ENCODE data around the gene HNRNPR. TPM values are rescaled to one million over a fixed set of nuclear protein-coding genes. Genes with fewer than 3 reads are reported as not detected.
"Not testable (repeated sequence)": the region's sequence is repeated elsewhere in the genome, so short reads cannot be mapped to it uniquely, and the experiment has no call there.

HNRNPR gene
- total RNA-seq, 1 experiment from 2014 or later, result 194 TPM

DNA sequence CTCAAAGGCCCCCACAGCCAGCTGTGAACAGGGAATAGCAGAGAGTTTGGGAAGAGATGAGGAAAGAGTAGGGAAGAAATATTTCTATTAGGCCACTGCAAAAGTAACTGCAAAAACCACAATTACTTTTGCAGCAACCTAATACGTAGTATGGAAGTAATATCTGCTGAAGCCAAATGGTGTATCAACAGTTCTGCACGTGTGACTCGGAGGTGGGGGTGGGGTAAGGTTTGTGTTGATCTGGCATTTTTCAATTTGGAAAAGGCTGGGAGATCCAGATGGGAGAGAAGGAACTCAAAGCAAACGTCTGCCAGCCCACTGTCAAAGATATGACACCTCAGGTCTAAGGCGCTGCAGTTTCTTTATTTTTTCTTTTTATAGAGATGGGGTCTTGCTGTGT, 36.6 kb upstream of the HNRNPR start:
- ChIA-PET CTCF (interaction anchor here (1.2 kb wide), 1 partner anchor 23 kb away, joined by 4 read pairs; no protein-coding TSS in a partner anchor), POLR2A (no interaction called here), RAD21 (ENCODE audit: low non-redundant PET in 1 of 2, low total read pairs in 2 of 2, uncharacterized antibody in 2 of 2, unreplicated experiment in 2 of 2) (no interaction called here)
- intact Hi-C loops (cut with micrococcal nuclease), result no loop called here
- H3K79me2 ChIP-seq (ENCODE audit: insufficient read depth, low read length), result no peaks in the 10 kb centered on the region
- H3K9ac ChIP-seq (ENCODE audit: low read length), result no peak overlapping the region
- H3K4me1 ChIP-seq (ENCODE audit: control insufficient read depth in 1 of 2, insufficient read depth in 2 of 2, low read length in 2 of 2), result peaks cover 28 to 44% of the 10 kb centered on the region in 2 experiments
- DNase-seq (ENCODE audit: low read depth, low spot score) (no peak), ATAC-seq (no peak)
- no peak overlapping the region for H3K4me3 ChIP-seq (replicated peaks in 1 of 2; ENCODE audit: low read depth in 1 of 2, low read length in 2 of 2)
- no peaks in the 10 kb centered on the region for H3K9me2 ChIP-seq (ENCODE audit: insufficient read depth)
- no TSS peak for BruUV-seq (replicated peaks)
- H4K20me1 ChIP-seq (ENCODE audit: insufficient read depth), result no peaks in the 10 kb centered on the region
- no peaks in the 10 kb centered on the region for H3K36me3 ChIP-seq (ENCODE audit: control insufficient read depth in 1 of 2, insufficient read depth in 2 of 2, low read length in 2 of 2)
- no peaks in the 10 kb centered on the region for H3K9me3 ChIP-seq (ENCODE audit: control insufficient read depth in 1 of 2, insufficient read depth in 1 of 2, low read depth in 1 of 2, low read length in 2 of 2)
- H3K27me3 ChIP-seq (ENCODE audit: insufficient read depth, low read length), result no peaks in the 10 kb centered on the region
- H3K4me2 ChIP-seq (ENCODE audit: low read length), result no peak overlapping the region
- H3K27ac ChIP-seq (ENCODE audit: low read depth, low read length), result no peak overlapping the region
- H2AFZ ChIP-seq (ENCODE audit: low read depth, low read length, poor library complexity, severe bottlenecking), result no peak overlapping the region
- TF ChIP-seq POLR2A (IDR thresholded peaks at IDR 0.05; ENCODE audit: borderline replicate concordance, extremely low read depth, insufficient read depth, insufficient read length), result no peak
- no peak for TF ChIP-seq POLR2AphosphoS5 (IDR thresholded peaks at IDR 0.05; ENCODE audit: low read depth, low read length)
- TF ChIP-seq CBX3 (IDR thresholded peaks at IDR 0.05; ENCODE audit: low read depth), result no peak
- TF ChIP-seq, protein P1, sequence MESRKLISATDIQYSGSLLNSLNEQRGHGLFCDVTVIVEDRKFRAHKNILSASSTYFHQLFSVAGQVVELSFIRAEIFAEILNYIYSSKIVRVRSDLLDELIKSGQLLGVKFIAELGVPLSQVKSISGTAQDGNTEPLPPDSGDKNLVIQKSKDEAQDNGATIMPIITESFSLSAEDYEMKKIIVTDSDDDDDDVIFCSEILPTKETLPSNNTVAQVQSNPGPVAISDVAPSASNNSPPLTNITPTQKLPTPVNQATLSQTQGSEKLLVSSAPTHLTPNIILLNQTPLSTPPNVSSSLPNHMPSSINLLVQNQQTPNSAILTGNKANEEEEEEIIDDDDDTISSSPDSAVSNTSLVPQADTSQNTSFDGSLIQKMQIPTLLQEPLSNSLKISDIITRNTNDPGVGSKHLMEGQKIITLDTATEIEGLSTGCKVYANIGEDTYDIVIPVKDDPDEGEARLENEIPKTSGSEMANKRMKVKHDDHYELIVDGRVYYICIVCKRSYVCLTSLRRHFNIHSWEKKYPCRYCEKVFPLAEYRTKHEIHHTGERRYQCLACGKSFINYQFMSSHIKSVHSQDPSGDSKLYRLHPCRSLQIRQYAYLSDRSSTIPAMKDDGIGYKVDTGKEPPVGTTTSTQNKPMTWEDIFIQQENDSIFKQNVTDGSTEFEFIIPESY (IDR thresholded peaks at IDR 0.05; ENCODE audit: extremely low read depth, insufficient replicate concordance, low read length), result no peak
- TF ChIP-seq FOSL1 (IDR thresholded peaks at IDR 0.05; ENCODE audit: low read depth), result no peak
- no peak for TF ChIP-seq RAD21 (IDR thresholded peaks at IDR 0.05; ENCODE audit: low read depth)
- TF ChIP-seq ZFX (IDR thresholded peaks at IDR 0.05), result no peak
- no peak for TF ChIP-seq SP1 (IDR thresholded peaks at IDR 0.05; ENCODE audit: low read depth)
- no peak for TF ChIP-seq EZH2 (IDR thresholded peaks at IDR 0.05)
- TF ChIP-seq, protein P2, sequence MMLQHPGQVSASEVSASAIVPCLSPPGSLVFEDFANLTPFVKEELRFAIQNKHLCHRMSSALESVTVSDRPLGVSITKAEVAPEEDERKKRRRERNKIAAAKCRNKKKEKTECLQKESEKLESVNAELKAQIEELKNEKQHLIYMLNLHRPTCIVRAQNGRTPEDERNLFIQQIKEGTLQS (IDR thresholded peaks at IDR 0.05), result no peak
- no peak for TF ChIP-seq EGR1 (IDR thresholded peaks at IDR 0.05; ENCODE audit: low read depth)
- TF ChIP-seq, protein P3, sequence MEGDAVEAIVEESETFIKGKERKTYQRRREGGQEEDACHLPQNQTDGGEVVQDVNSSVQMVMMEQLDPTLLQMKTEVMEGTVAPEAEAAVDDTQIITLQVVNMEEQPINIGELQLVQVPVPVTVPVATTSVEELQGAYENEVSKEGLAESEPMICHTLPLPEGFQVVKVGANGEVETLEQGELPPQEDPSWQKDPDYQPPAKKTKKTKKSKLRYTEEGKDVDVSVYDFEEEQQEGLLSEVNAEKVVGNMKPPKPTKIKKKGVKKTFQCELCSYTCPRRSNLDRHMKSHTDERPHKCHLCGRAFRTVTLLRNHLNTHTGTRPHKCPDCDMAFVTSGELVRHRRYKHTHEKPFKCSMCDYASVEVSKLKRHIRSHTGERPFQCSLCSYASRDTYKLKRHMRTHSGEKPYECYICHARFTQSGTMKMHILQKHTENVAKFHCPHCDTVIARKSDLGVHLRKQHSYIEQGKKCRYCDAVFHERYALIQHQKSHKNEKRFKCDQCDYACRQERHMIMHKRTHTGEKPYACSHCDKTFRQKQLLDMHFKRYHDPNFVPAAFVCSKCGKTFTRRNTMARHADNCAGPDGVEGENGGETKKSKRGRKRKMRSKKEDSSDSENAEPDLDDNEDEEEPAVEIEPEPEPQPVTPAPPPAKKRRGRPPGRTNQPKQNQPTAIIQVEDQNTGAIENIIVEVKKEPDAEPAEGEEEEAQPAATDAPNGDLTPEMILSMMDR (IDR thresholded peaks at IDR 0.05 in 2 of 3, conservative IDR thresholded peaks at IDR 0.05 in 1 of 3; ENCODE audit: borderline replicate concordance in 1 of 3, insufficient read depth in 1 of 3, low read depth in 2 of 3, low read length in 2 of 3), result no peak
- TF ChIP-seq, protein P4, sequence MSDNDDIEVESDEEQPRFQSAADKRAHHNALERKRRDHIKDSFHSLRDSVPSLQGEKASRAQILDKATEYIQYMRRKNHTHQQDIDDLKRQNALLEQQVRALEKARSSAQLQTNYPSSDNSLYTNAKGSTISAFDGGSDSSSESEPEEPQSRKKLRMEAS (IDR thresholded peaks at IDR 0.05), result no peak
- no peak for TF ChIP-seq SRF (IDR thresholded peaks at IDR 0.05; ENCODE audit: low read depth)
- TF ChIP-seq YY1 (IDR thresholded peaks at IDR 0.05; ENCODE audit: extremely low read depth, insufficient replicate concordance, low read depth, low read length), result no peak
- TF ChIP-seq ELF1 (IDR thresholded peaks at IDR 0.05; ENCODE audit: borderline replicate concordance, low read depth), result no peak
- no peak for TF ChIP-seq JUND (IDR thresholded peaks at IDR 0.05)
- TF ChIP-seq TCF7L2 (IDR thresholded peaks at IDR 0.05; ENCODE audit: borderline replicate concordance, extremely low read depth, insufficient read depth, insufficient read length), result no peak

DNA sequence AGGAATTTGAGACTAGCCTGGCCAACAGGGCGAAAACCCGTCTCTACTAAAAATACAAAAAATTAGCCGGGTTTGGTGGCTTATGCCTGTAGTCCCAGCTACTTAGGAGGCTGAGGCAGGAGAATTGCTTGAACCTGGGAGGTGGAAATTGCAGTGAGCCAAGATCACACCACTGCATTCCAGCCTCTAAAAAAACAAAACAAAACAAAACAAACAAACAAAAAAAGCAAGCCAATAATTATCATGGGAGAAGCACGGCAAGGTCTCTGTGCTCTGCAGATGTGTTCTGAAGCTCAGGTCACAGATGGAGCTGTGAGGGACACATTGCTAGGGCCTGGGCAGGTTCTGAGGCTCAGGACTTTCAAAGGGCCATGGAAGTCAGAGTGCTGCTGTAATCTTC, 36.2 kb upstream of the HNRNPR start:
- intact Hi-C loops (cut with micrococcal nuclease); H3K9me3 ChIP-seq (ENCODE audit: control insufficient read depth in 1 of 2, insufficient read depth in 1 of 2, low read depth in 1 of 2, low read length in 2 of 2); H3K4me3 ChIP-seq (replicated peaks in 1 of 2; ENCODE audit: low read depth in 1 of 2, low read length in 2 of 2); H3K27ac ChIP-seq (ENCODE audit: low read depth, low read length); H3K9me2 ChIP-seq (ENCODE audit: insufficient read depth); H4K20me1 ChIP-seq (ENCODE audit: insufficient read depth); POLR2A ChIA-PET; H2AFZ ChIP-seq (ENCODE audit: low read depth, low read length, poor library complexity, severe bottlenecking); H3K27me3 ChIP-seq (ENCODE audit: insufficient read depth, low read length); H3K79me2 ChIP-seq (ENCODE audit: insufficient read depth, low read length); ATAC-seq; BruUV-seq (replicated peaks); H3K36me3 ChIP-seq (ENCODE audit: control insufficient read depth in 1 of 2, insufficient read depth in 2 of 2, low read length in 2 of 2); RAD21 ChIA-PET (ENCODE audit: low non-redundant PET in 1 of 2, low total read pairs in 2 of 2, uncharacterized antibody in 2 of 2, unreplicated experiment in 2 of 2); H3K4me2 ChIP-seq (ENCODE audit: low read length); DNase-seq (ENCODE audit: low read depth, low spot score); H3K9ac ChIP-seq (ENCODE audit: low read length): not testable (repeated sequence)
- CTCF ChIA-PET, result interaction anchor here (1.2 kb wide), 1 partner anchor 24 kb away, joined by 4 read pairs; no protein-coding TSS in a partner anchor
- peaks cover 28 to 42% of the 10 kb centered on the region in 2 experiments for H3K4me1 ChIP-seq (ENCODE audit: control insufficient read depth in 1 of 2, insufficient read depth in 2 of 2, low read length in 2 of 2)
